ENCODE measurements around the gene PLEKHO2. TPM values are rescaled to one million over a fixed set of nuclear protein-coding genes. Genes with fewer than 3 reads are reported as not detected.
A peak's percentile ranks its signal among the peaks of the same experiment; 100 is the strongest.

Gene PLEKHO2
- total RNA-seq, 1 donor from 2014 or later = 20.3 TPM

DNA sequence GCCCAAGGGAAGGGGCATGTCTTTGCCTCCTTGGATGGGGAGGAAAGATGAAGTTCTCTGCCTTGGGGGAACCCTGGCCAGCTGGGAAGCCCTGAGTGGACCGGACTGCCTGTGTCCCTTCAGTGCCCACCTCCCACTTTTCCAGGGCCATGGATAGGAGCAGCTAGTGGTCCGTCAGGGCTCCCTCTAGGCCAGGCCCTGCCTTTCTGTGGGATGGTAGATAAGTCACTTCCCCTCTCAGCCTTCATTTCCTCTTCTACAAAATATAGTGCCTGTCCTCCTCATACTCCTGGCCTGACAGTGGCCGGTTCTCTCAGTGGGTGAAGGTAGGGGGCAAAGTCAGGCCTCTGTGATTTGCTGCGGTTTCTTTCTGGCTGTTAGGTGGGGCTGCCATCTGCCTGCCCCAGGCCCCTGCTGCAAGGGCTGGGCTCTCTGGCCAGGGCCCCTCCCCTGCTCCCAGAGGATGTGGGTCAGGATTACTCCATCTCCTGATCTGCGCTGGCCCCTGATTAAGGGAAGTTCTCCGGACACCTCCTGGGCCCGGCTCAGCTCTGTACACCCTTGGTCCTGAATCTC, 1.4 kb downstream of the PLEKHO2 start:
- H3K27ac Mint-ChIP-seq (ENCODE audit: unreplicated experiment) = peak overlapping the region; percentile 83
- no peak for DNase-seq (ENCODE audit: low spot score)
- H3K9me3 Mint-ChIP-seq (ENCODE audit: low read depth) = no peaks in the 10 kb centered on the region
- no peaks in the 10 kb centered on the region for H3K27me3 Mint-ChIP-seq (ENCODE audit: low read depth)
- H3K4me3 Mint-ChIP-seq (ENCODE audit: unreplicated experiment) = peak overlapping the region; percentile 91
- TF ChIP-seq, protein P1, sequence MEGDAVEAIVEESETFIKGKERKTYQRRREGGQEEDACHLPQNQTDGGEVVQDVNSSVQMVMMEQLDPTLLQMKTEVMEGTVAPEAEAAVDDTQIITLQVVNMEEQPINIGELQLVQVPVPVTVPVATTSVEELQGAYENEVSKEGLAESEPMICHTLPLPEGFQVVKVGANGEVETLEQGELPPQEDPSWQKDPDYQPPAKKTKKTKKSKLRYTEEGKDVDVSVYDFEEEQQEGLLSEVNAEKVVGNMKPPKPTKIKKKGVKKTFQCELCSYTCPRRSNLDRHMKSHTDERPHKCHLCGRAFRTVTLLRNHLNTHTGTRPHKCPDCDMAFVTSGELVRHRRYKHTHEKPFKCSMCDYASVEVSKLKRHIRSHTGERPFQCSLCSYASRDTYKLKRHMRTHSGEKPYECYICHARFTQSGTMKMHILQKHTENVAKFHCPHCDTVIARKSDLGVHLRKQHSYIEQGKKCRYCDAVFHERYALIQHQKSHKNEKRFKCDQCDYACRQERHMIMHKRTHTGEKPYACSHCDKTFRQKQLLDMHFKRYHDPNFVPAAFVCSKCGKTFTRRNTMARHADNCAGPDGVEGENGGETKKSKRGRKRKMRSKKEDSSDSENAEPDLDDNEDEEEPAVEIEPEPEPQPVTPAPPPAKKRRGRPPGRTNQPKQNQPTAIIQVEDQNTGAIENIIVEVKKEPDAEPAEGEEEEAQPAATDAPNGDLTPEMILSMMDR (IDR thresholded peaks at IDR 0.05) = peak; percentile 17
- H3K36me3 Mint-ChIP-seq (ENCODE audit: low read depth) = peaks cover 1% of the 10 kb centered on the region
- peaks cover 62% of the 10 kb centered on the region for H3K4me1 Mint-ChIP-seq (ENCODE audit: low read depth)

DNA sequence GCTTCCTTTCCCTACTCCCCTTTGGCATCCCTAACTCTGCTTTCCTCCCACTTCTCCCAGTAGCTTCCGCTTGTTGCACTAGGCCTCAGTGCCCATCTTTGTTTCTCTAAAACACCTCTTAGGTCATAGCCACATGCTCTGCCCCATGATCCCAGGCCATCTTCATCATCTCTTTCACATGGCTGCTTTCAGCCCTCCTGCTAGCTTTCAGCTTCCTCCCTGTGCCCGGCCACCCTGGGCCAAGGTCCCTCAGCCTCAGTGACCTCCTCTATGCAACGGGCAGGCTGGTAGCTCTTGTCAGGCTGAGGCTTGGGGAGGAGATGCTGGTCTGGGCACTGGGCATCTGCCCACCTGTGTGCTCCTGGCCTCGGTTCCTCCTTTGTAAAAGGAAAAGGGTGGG, 2.3 kb downstream of the PLEKHO2 start:
- H3K27ac Mint-ChIP-seq (ENCODE audit: unreplicated experiment) = peak overlapping the region; percentile 94
- H3K4me3 Mint-ChIP-seq (ENCODE audit: unreplicated experiment) = peak overlapping the region; percentile 91
- no peaks in the 10 kb centered on the region for H3K27me3 Mint-ChIP-seq (ENCODE audit: low read depth)
- TF ChIP-seq, protein P1 (IDR thresholded peaks at IDR 0.05) = no peak
- H3K9me3 Mint-ChIP-seq (ENCODE audit: low read depth) = no peaks in the 10 kb centered on the region
- peaks cover 6% of the 10 kb centered on the region for H3K36me3 Mint-ChIP-seq (ENCODE audit: low read depth)
- peaks cover 65% of the 10 kb centered on the region for H3K4me1 Mint-ChIP-seq (ENCODE audit: low read depth)
- DNase-seq (ENCODE audit: low spot score) = no peak

DNA sequence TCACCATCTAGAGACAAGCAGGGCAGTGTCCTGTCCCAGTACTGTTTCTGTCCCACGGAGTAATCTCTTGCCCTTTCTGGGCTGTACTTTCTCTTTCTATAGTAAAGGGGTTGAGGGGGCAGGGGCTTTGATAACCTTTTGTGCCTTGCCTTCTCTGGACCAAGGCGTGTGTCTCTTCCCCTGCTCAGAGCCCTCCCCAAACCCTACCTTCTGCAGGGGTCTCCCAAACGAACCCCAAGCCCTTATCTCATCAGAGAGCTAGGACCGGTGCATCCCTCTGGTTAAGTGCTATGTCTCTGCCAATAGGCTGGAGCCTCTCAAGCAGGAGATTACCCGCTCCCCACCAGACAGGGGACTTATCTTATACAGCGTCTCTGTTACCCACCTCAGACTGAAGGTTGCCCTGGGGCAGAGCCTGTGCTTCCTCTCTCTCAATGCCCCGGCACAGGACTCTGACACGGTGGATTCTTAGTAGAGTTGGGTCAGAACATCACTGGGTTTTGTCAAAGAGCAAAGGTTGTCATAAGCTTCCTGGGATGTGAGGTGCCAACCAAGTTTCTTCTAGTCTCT, 2.9 kb downstream of the PLEKHO2 start:
- TF ChIP-seq, protein P1 (IDR thresholded peaks at IDR 0.05) = no peak
- Mint-ChIP-seq H3K27me3 (ENCODE audit: low read depth) (no peaks in the 10 kb centered on the region), H3K36me3 (ENCODE audit: low read depth) (peaks cover 8% of the 10 kb centered on the region), H3K4me3 (ENCODE audit: unreplicated experiment) (peak overlapping the region; percentile 91), H3K4me1 (ENCODE audit: low read depth) (peaks cover 65% of the 10 kb centered on the region), H3K9me3 (ENCODE audit: low read depth) (no peaks in the 10 kb centered on the region), H3K27ac (ENCODE audit: unreplicated experiment) (peak overlapping the region; percentile 94)
- DNase-seq (ENCODE audit: low spot score) = no peak

DNA sequence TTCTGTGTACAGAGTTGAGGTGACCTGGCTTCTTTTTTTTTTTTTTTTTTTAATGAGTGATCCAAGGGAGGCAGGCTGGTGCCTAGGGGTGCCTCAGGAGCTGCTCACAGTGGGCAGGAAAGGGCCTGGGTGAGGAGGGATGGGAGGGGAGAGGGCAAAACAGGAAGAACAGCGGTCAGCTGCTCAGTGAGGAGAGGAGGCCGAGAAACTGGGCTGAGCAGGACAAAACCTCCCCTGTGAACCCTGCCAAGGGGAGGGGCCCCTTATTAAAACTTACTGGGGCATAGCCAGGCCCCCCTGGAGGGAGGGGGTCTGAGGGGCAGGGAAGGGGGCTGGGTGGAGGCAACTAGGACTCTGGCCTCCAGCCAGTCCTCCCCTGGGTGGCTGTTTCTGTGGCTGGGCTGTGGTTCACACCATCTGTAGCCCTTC, 3.5 kb downstream of the PLEKHO2 start:
- Mint-ChIP-seq H3K27me3 (ENCODE audit: low read depth) (no peaks in the 10 kb centered on the region), H3K4me1 (ENCODE audit: low read depth) (peaks cover 65% of the 10 kb centered on the region)

DNA sequence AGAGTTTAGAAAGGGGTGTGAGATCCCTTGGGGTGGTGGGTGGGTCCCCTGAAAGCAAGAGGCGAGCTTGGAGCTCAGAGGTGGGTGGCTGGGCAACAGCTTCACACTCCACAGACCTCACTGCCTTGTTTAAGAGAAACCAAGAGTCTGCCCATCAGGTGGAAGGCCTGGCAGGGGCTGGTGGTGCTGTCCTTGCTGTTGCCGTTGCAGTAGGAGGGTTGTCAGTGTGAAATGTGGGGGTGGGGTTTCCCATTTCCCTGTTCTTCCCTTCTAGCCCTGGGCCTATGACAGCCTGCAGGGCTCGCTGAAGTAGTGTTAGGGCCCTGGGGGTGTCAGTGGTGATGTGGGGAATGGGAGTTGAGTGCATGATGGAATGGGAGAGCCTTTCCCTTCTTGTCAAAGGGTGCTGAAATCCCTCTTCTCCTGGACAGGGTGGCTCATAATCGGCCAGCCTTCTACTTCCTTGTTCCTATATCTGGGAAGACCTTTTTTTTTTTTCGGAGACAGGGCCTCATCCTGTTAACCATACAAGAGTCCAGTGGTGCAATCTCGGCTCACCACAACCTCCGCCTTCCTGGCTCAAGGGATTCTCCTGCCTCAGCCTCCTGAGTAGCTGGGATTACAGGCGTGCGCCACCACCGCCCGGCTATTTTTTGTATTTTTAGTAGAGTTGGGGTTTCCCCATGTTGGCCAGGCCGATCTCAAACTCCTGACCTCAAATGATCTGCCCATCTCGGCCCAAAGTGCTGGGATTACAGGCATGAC, 4.3 kb downstream of the PLEKHO2 start:
- Mint-ChIP-seq H3K9me3 (ENCODE audit: low read depth) (no peaks in the 10 kb centered on the region), H3K4me3 (ENCODE audit: unreplicated experiment) (peak overlapping the region; percentile 46), H3K27me3 (ENCODE audit: low read depth) (no peaks in the 10 kb centered on the region), H3K4me1 (ENCODE audit: low read depth) (peaks cover 67% of the 10 kb centered on the region), H3K27ac (ENCODE audit: unreplicated experiment) (peak overlapping the region; percentile 94), H3K36me3 (ENCODE audit: low read depth) (peaks cover 12% of the 10 kb centered on the region)
- TF ChIP-seq, protein P1 (IDR thresholded peaks at IDR 0.05) = no peak
- DNase-seq (ENCODE audit: low spot score) = no peak

More for the DNA sequence above, 3.5 kb downstream of the PLEKHO2 start:
- H3K4me3 Mint-ChIP-seq (ENCODE audit: unreplicated experiment) = peak overlapping the region; percentile 91
- peaks cover 8% of the 10 kb centered on the region for H3K36me3 Mint-ChIP-seq (ENCODE audit: low read depth)
- H3K27ac Mint-ChIP-seq (ENCODE audit: unreplicated experiment) = peak overlapping the region; percentile 94
- TF ChIP-seq, protein P1 (IDR thresholded peaks at IDR 0.05) = no peak
- DNase-seq (ENCODE audit: low spot score) = no peak
- no peaks in the 10 kb centered on the region for H3K9me3 Mint-ChIP-seq (ENCODE audit: low read depth)

Data from chondrocyte (in vitro differentiated cells).